B cell (primary cell): ENCODE data around the gene P2RX7. TPM values are rescaled to one million over a fixed set of nuclear protein-coding genes. Genes with fewer than 3 reads are reported as not detected.
A peak's percentile ranks its signal among the peaks of the same experiment; 100 is the strongest.

Source experiments
- ATAC-seq: fragments of 200-7000 bp; cut with Tn5 transposase; one replicate; pipeline ENCODE4 v1.10.0; 2021; ENCODE audit warnings: low read depth, mild to moderate bottlenecking, moderate number of reproducible peaks, moderate library complexity
- CTCF ChIA-PET: fragments of 350-600 bp; sonication (Branson Sonifier 250); formaldehyde crosslinking; loops from one replicate; lab custom pipeline; 2021; ENCODE audit warnings: antibody characterized with exemption, inconsistent platforms; lab: Charles Lee
- POLR2A ChIA-PET: fragments of 350-600 bp; sonication (Branson Sonifier 250); formaldehyde crosslinking; loops from one replicate; lab custom pipeline; 2021; ENCODE audit warnings: antibody characterized with exemption; lab: Charles Lee
- DNase-seq: peaks from one replicate; pipeline ENCODE4 v3.0.0; 2013
- H2AFZ ChIP-seq: 2 replicates; pipeline ENCODE4 v1.6.1; 2012; ENCODE audit warnings: mild to moderate bottlenecking, low read depth, low read length; ENCODE audit not compliant: insufficient read depth, poor library complexity, severe bottlenecking
- H3K27ac ChIP-seq, 2 donors: 1 replicate in 1 of 2; 2 replicates in 1 of 2; pipeline ENCODE4 v1.5.1; 2012 to 2013; ENCODE audit warnings: low read length in 2 of 2, mild to moderate bottlenecking in 2 of 2, moderate library complexity in 1 of 2
- H3K27me3 ChIP-seq, 4 experiments: fragments of 200-600 bp in 1 of 4; sonication (generic) in 1 of 4; replicated peaks in 1 of 4; 1 replicate in 2 of 4; 2 replicates in 2 of 4; pipeline versions ENCODE4 v1.6.1 to v1.7.0; 2013 to 2016; ENCODE audit warnings: low read length in 3 of 4, mild to moderate bottlenecking in 2 of 4, mixed read lengths in 1 of 4, moderate library complexity in 1 of 4; ENCODE audit not compliant: insufficient read depth in 4 of 4, control insufficient read depth in 3 of 4; ENCODE audit errors: control extremely low read depth in 1 of 4
- H3K36me3 ChIP-seq, 2 experiments: replicated peaks in 1 of 2; 1 replicate in 1 of 2; 2 replicates in 1 of 2; pipeline versions ENCODE4 v1.6.1 to v1.7.1; 2013; ENCODE audit warnings: low read length in 1 of 2; ENCODE audit not compliant: insufficient read depth in 2 of 2, control insufficient read depth in 1 of 2; ENCODE audit errors: control extremely low read depth in 1 of 2, extremely low read depth in 1 of 2
- H3K4me1 ChIP-seq, 2 donors: fragments of 200-600 bp in 1 of 2; sonication (generic) in 1 of 2; 1 replicate in 1 of 2; 2 replicates in 1 of 2; pipeline versions ENCODE4 v1.5.1 to v1.6.1; 2013 to 2017; ENCODE audit warnings: low read length in 2 of 2; ENCODE audit not compliant: control insufficient read depth in 2 of 2, insufficient read depth in 2 of 2
- H3K4me2 ChIP-seq: replicated peaks from 2 replicates; pipeline ENCODE3; 2012; ENCODE audit warnings: mild to moderate bottlenecking, low read depth, low read length; ENCODE audit not compliant: poor library complexity, severe bottlenecking
- H3K4me3 ChIP-seq, 5 experiments: fragments of 200-600 bp in 1 of 5; sonication (generic) in 1 of 5; 1 replicate in 3 of 5; 2 replicates in 2 of 5; pipeline versions ENCODE4 v1.5.1 to v1.7.0; 2011 to 2016; ENCODE audit warnings: low read length in 4 of 5, mild to moderate bottlenecking in 4 of 5, low read depth in 2 of 5, control low read depth in 1 of 5, moderate library complexity in 1 of 5; ENCODE audit not compliant: insufficient read depth in 1 of 5; ENCODE audit errors: control extremely low read depth in 1 of 5, extremely low read depth in 1 of 5
- H3K79me2 ChIP-seq: fragments of 200-600 bp; sonication (generic); one replicate; pipeline ENCODE4 v1.6.0; 2016; ENCODE audit warnings: low read length; ENCODE audit not compliant: control insufficient read depth, insufficient read depth
- H3K9ac ChIP-seq: fragments of 200-600 bp; sonication (generic); 2 replicates; pipeline ENCODE4 v1.6.1; 2017; ENCODE audit warnings: mild to moderate bottlenecking, low read length, moderate library complexity
- H3K9me3 ChIP-seq, 3 donors: one replicate each; pipeline versions ENCODE4 v1.6.1 to v1.7.1; 2013; ENCODE audit warnings: low read length in 2 of 3; ENCODE audit not compliant: control insufficient read depth in 2 of 3, insufficient read depth in 1 of 3; ENCODE audit errors: control extremely low read depth in 1 of 3
- H4K20me1 ChIP-seq: 2 replicates; pipeline ENCODE4 v1.6.0; 2012; ENCODE audit warnings: mild to moderate bottlenecking, low read length; ENCODE audit not compliant: insufficient read depth, control insufficient read depth, poor library complexity, severe bottlenecking
- H3K27ac Mint-ChIP-seq: one replicate; pipeline ENCODE4 v1.8.0; 2021; ENCODE audit warnings: mixed read lengths
- H3K27me3 Mint-ChIP-seq: one replicate; pipeline ENCODE4 v1.8.0; 2021; ENCODE audit warnings: mixed read lengths
- H3K4me1 Mint-ChIP-seq: one replicate; pipeline ENCODE4 v1.8.0; 2021; ENCODE audit warnings: mixed read lengths
- H3K4me3 Mint-ChIP-seq: one replicate; pipeline ENCODE4 v1.8.0; 2021; ENCODE audit warnings: mixed read lengths
- H3K9me3 Mint-ChIP-seq: one replicate; pipeline ENCODE4 v1.8.0; 2022; ENCODE audit warnings: mixed read lengths; ENCODE audit not compliant: insufficient read depth
- CTCF ChIP-seq: fragments of 200-600 bp; IDR thresholded peaks from one replicate; pipeline ENCODE4 v1.8.0; 2022; ENCODE audit warnings: antibody characterized with exemption, mild to moderate bottlenecking
- EZH2 ChIP-seq: IDR thresholded peaks from 2 replicates; pipeline ENCODE4 v1.6.1; 2012; ENCODE audit warnings: borderline replicate concordance, low read depth, mild to moderate bottlenecking, moderate library complexity, low read length; ENCODE audit not compliant: insufficient read depth, poor library complexity, severe bottlenecking
- WGBS: methylation state at CpG from one replicate; pipeline ENCODE4 v1.1.5; 2013; ENCODE audit warnings: missing lambda C conversion rate; ENCODE audit not compliant: insufficient coverage; 5-methylcytosine and 5-hydroxymethylcytosine counted together
- intact Hi-C: fragments of 100-400 bp; cut with micrococcal nuclease; formaldehyde crosslinking; loops from one replicate; pipeline ENCODE4 v1.10.0; 2022
- polyA plus RNA-seq: library from polyadenylated mRNA; depleted of rRNA; stranded (reverse); fragments of >200 nt; gene quantifications from 2 replicates; pipeline ENCODE4 v1.2.3, GENCODE V29; 2012
- total RNA-seq, 2 donors: library from RNA; stranded (reverse); fragments of 120-200 nt in 1 of 2; gene quantifications; 1 replicate in 1 of 2; 2 replicates in 1 of 2; pipeline versions ENCODE4 v1.2.3 to v1.2.4, GENCODE V29; 2013 to 2022

The P2RX7 gene
- total and polyA plus RNA-seq, 2 donors (not counting 1 experiment from before 2014, with no cell fraction given), result 5.3 to 6.3 TPM

- Histone ChIP-seq H3K9me3 (peaks cover 0 to 6% (median 0%) of the 10 kb centered on the region in 3 donors), H3K27me3 (no peaks in the 10 kb centered on the region), H3K36me3 (no peaks in the 10 kb centered on the region), H3K4me2 (peak overlapping the region; percentile 75), H3K4me3 (peak overlapping the region; percentile 21 to 66 (median 30)), H2AFZ (peak overlapping the region; percentile 73), H3K4me1 (peaks cover 42 to 54% of the 10 kb centered on the region in 2 donors), H4K20me1 (no peaks in the 10 kb centered on the region), H3K9ac (peak overlapping the region; percentile 61), H3K27ac (peak overlapping the region; percentile 91), H3K79me2 (no peaks in the 10 kb centered on the region)
- Mint-ChIP-seq H3K4me1 (peaks cover 68% of the 10 kb centered on the region), H3K27ac (peak overlapping the region; percentile 92), H3K9me3 (no peaks in the 10 kb centered on the region), H3K27me3 (no peaks in the 10 kb centered on the region), H3K4me3 (peak overlapping the region; percentile 82)
- TF ChIP-seq EZH2 (no peak), CTCF (no peak)
- ChIA-PET POLR2A (interaction anchor here (0.7 kb wide), 1 partner anchor 7 kb away, joined by 5 read pairs; no protein-coding TSS in a partner anchor), CTCF (no interaction called here)
- WGBS, result no CpG with 5 or more reads among the region's 4 CpGs
- intact Hi-C loops, result loop anchor here (1.0 to 2.0 kb wide), 4 partner anchors 19 to 600 kb away; partner anchors contain the start of genes COQ5 and P2RX4
- no peak for DNase-seq
- ATAC-seq, result no peak
Observed at GRCh38 chr12:121129811-121130147, 2.9 kb upstream of the P2RX7 start.

GRCh38 chr12:121130866-121131373 lies 1.8 kb upstream of the P2RX7 start:
- H3K27me3 ChIP-seq, result no peaks in the 10 kb centered on the region
- no peak overlapping the region for H3K27ac ChIP-seq
- TF ChIP-seq CTCF (no peak), EZH2 (no peak)
- H3K9me3 Mint-ChIP-seq, result no peaks in the 10 kb centered on the region
- peaks cover 0 to 6% (median 0%) of the 10 kb centered on the region in 3 donors for H3K9me3 ChIP-seq
- 75% methylated on average over 5 of the region's 6 CpGs for WGBS
- H3K4me1 ChIP-seq, result peaks cover 42 to 54% of the 10 kb centered on the region in 2 donors
- no peak overlapping the region for H2AFZ ChIP-seq
- peak overlapping the region; percentile 51 for H3K27ac Mint-ChIP-seq
- no peak overlapping the region for H3K4me3 ChIP-seq
- DNase-seq, result no peak
- no peaks in the 10 kb centered on the region for H3K27me3 Mint-ChIP-seq
- H3K4me3 Mint-ChIP-seq, result peak overlapping the region; percentile 51
- H3K4me1 Mint-ChIP-seq, result peaks cover 69% of the 10 kb centered on the region
- H3K36me3 ChIP-seq, result no peaks in the 10 kb centered on the region
- ChIA-PET POLR2A (no interaction called here), CTCF (no interaction called here)
- intact Hi-C loops, result no loop called here
- ATAC-seq, result no peak
- H3K9ac ChIP-seq, result no peak overlapping the region
- no peaks in the 10 kb centered on the region for H4K20me1 ChIP-seq
- no peak overlapping the region for H3K4me2 ChIP-seq
- no peaks in the 10 kb centered on the region for H3K79me2 ChIP-seq
